Activated CD8-positive, alpha-beta memory T cell treated with anti-CD3 and anti-CD28 coated beads, Interleukin-2, amount 10 ng/mL, durations not matched to agents 7 days and 5 days (primary cell): Measurements from ENCODE around the gene FILIP1L. TPM values are rescaled to one million over a fixed set of nuclear protein-coding genes. Genes with fewer than 3 reads are reported as not detected.

ENCODE experiments used
- ATAC-seq: fragments of 150-1000 bp; cut with Tn5 transposase; one replicate; pipeline ENCODE4 v1.10.0; 2021; ENCODE audit warnings: moderate library complexity
- CTCF ChIA-PET: fragments of 350-600 bp; sonication (Branson Sonifier 250); formaldehyde crosslinking; loops from one replicate; lab custom pipeline; 2021; ENCODE audit warnings: antibody characterized with exemption; lab: Charles Lee
- DNase-seq: peaks from one replicate; pipeline ENCODE4 v3.0.0-alpha.2; 2020
- H3K27ac Mint-ChIP-seq: one replicate; pipeline ENCODE4 v1.8.0; 2021; ENCODE audit warnings: mild to moderate bottlenecking, mixed read lengths
- H3K27me3 Mint-ChIP-seq: one replicate; pipeline ENCODE4 v1.8.0; 2021; ENCODE audit warnings: mixed read lengths
- H3K36me3 Mint-ChIP-seq: one replicate; pipeline ENCODE4 v1.8.0; 2021; ENCODE audit warnings: mild to moderate bottlenecking, mixed read lengths
- H3K4me1 Mint-ChIP-seq: one replicate; pipeline ENCODE4 v1.8.0; 2021; ENCODE audit warnings: mixed read lengths
- H3K4me3 Mint-ChIP-seq: one replicate; pipeline ENCODE4 v1.8.0; 2021; ENCODE audit warnings: mild to moderate bottlenecking, moderate library complexity, mixed read lengths
- H3K9me3 Mint-ChIP-seq: one replicate; pipeline ENCODE4 v1.8.0; 2022; ENCODE audit warnings: low read depth, mixed read lengths
- total RNA-seq, 2 experiments: library from RNA; stranded (reverse); gene quantifications; one replicate each; pipeline ENCODE4 v1.2.3, GENCODE V29; 2021

Gene FILIP1L
- total RNA-seq, 2 experiments from 2014 or later: 2.4 to 15.5 TPM

DNA sequence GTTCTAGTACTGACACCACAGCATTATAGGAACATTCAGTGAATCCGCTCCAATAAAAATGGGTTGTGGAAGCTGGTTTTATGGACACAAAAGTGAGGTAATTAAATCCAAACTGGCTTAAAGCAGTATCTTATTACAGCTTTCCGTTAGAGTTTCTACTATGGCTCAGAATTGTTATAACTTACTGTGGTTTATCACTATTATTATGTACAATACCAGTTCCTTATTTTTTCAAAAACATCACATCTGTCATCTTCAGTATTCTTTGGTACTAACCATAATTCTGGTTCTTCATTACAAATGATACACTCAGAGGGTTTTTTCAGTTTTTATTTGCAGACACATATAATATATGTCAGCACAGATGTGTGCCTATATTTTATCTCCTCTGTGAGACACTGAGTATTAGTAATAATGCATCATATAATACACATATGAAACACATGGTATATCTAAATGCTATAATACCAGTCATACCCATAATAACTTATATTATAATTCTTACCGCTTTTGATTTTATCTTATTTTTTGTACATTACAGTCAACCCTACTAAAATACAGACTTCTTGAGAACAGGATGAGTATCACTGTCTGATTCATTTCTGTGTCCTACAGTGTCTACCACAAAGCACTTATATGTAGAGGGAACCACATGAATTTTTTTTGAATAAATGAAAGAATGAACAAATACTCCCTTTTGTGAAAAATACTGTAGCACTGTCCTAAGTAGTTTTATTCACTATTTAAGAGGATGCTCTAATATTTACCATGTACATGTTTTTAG, 257.7 kb downstream of the FILIP1L start:
- CTCF ChIA-PET: interaction anchor here (0.9 kb wide), 1 partner anchor 398 kb away, joined by 3 read pairs; no protein-coding TSS in a partner anchor
- peaks cover 14% of the 10 kb centered on the region for H3K36me3 Mint-ChIP-seq
- H3K9me3 Mint-ChIP-seq: no peaks in the 10 kb centered on the region
- no peak overlapping the region for H3K4me3 Mint-ChIP-seq
- no peak for DNase-seq
- no peak overlapping the region for H3K27ac Mint-ChIP-seq
- no peaks in the 10 kb centered on the region for H3K27me3 Mint-ChIP-seq
- ATAC-seq: peak; percentile 90
- peaks cover 44% of the 10 kb centered on the region for H3K4me1 Mint-ChIP-seq

DNA sequence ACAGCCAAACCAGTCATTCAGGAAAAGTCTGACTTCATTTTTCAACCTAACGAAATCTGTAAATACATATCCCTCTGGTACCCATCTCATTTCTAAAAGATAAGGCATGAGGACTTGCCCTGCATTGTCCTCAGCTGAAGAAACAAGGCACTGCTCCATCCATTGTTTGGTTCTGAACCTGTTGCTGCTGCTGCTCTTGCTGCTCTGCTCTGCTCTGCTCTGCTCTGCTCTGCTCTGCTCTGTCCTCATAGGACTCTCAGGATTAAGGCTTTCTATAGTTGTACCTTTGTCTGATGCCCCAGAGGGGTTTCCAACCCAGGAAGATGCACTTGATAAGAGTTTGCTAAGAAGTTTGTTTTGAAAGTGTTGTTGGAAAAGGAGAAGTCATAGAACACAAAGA, 258.4 kb downstream of the FILIP1L start:
- Mint-ChIP-seq H3K4me1 (peaks cover 44% of the 10 kb centered on the region), H3K27ac (no peak overlapping the region), H3K4me3 (no peak overlapping the region), H3K27me3 (no peaks in the 10 kb centered on the region), H3K9me3 (no peaks in the 10 kb centered on the region), H3K36me3 (peaks cover 15% of the 10 kb centered on the region)
- no peak for ATAC-seq
- CTCF ChIA-PET: no interaction called here
- DNase-seq: no peak

DNA sequence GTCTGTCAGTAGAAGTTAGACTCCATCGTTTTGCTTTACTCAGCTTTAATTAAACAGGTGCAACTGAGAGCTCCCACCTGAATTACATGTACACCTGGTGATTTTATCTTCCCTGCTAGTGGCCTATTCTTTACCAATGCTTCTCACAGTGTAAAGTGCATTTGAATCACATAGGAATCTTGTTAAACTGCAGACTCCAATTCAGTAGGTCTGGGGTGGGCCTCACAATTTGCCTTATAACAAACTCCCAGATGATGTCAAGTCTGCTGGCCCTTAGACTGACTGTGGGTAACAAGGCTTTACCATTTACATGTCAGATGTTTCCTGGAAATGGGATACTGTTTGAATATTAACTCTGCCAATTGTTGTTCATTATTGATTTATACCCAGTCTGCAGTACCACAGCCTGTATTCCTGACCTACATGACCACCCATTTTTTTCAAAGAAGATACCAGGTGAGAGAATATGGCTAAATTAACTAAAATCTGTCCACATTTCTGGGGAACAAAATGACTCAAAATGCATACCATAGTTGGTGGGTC, 259.5 kb downstream of the FILIP1L start:
- no peak for DNase-seq
- Mint-ChIP-seq H3K4me1 (peaks cover 40% of the 10 kb centered on the region), H3K27me3 (no peaks in the 10 kb centered on the region), H3K27ac (no peak overlapping the region), H3K36me3 (peaks cover 15% of the 10 kb centered on the region), H3K9me3 (no peaks in the 10 kb centered on the region), H3K4me3 (no peak overlapping the region)
- CTCF ChIA-PET: no interaction called here
- no peak for ATAC-seq

DNA sequence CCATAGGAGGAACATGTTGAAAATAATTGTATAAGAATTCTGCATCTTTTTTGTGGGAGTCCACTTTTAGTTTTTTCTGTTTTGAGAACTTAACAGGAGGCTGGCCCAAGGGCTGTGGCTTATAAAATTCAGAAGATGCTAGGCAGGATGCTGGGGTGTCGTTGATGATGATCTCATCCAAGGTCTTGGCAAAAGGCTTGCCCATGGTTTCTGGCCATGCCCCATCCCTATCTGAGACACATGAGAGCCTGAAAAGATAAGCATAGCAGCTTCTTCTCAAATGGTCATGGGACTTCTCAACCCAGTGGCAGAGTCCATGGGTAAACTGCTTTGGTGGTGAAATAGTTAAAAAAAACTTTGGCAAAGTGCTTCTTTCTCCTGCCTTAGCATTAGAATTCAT, 261.4 kb downstream of the FILIP1L start:
- no peak for DNase-seq
- Mint-ChIP-seq H3K9me3 (no peaks in the 10 kb centered on the region), H3K27me3 (no peaks in the 10 kb centered on the region), H3K27ac (no peak overlapping the region), H3K4me1 (peaks cover 46% of the 10 kb centered on the region), H3K36me3 (peaks cover 12% of the 10 kb centered on the region), H3K4me3 (no peak overlapping the region)
- no peak for ATAC-seq
- CTCF ChIA-PET: interaction anchor here (1.3 kb wide), 1 partner anchor 9 kb away, joined by 3 read pairs; no protein-coding TSS in a partner anchor

DNA sequence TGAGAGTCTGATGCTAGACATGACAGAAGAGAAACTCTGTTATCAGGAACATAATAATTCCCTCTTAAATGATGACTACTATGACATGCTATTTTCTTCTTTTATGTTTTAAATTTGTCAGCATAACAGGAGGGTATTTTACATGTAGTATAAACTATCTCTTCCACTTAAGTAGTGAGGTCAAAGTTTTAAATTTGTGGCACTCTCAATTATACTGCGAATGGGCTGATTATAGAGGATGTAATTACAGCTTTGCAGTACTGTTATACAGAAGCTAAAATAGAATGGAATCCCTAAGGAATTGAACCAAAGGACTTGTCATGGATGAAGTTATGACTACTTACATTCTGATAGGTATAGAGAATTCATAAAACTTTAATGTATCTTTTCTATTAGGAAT, 262.3 kb downstream of the FILIP1L start:
- Mint-ChIP-seq H3K4me1 (peaks cover 39% of the 10 kb centered on the region), H3K4me3 (no peak overlapping the region), H3K27ac (no peak overlapping the region), H3K9me3 (no peaks in the 10 kb centered on the region), H3K36me3 (peaks cover 12% of the 10 kb centered on the region), H3K27me3 (no peaks in the 10 kb centered on the region)
- DNase-seq (no peak), ATAC-seq (no peak)
- CTCF ChIA-PET: interaction anchor here (1.3 kb wide), 1 partner anchor 10 kb away, joined by 3 read pairs; no protein-coding TSS in a partner anchor

DNA sequence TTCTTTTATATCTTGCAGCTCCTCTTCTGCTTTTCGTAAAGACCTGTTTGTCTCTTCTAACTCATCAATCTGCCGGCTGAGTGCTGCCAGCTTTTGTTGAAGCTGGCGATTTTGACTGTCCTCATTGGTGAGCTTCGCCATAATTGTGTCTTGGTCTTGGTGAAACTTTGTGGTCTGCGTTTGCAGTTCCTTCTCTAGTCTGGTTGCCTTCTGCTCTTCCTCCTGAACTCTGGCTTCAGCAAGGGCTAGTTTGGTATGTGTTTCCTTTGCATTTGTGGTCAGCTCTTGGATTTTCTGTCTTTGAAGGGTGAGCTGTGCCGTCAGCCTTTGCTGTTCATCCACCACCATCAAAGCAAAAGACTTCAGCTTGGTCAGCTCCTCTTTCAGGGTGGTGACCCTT, 263.7 kb downstream of the FILIP1L start:
- Mint-ChIP-seq H3K36me3 (peaks cover 8% of the 10 kb centered on the region), H3K9me3 (no peaks in the 10 kb centered on the region), H3K27ac (no peak overlapping the region), H3K4me3 (no peak overlapping the region), H3K4me1 (peaks cover 26% of the 10 kb centered on the region), H3K27me3 (no peaks in the 10 kb centered on the region)
- DNase-seq (no peak), ATAC-seq (no peak)
- CTCF ChIA-PET: interaction anchor here (0.8 to 2.3 kb wide), 6 partner anchors 9 to 410 kb away, joined by 3 to 9 read pairs (median 5); partner anchors contain the start of gene TBC1D23

DNA sequence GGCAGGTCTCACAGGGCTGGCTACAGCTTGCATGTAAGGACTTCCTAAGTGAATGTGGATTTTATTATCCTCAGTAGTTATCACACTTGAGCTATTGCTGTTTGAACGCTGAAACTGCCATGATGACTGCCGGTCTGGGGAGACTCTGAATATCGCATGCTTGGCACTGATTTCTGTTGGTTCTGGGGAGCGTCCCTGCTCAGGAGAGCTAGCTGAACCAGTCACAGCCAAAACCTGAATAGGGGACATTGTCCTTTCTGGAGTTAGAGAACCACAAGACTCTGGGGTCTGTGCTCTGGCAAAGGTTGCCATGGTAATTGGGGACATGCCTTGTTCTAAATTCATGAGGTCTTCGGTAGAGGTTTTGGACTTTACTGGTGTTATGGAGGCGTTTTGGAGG, 265.9 kb downstream of the FILIP1L start:
- H3K4me1 Mint-ChIP-seq: peaks cover 21% of the 10 kb centered on the region
- no peaks in the 10 kb centered on the region for H3K27me3 Mint-ChIP-seq
- no peak overlapping the region for H3K27ac Mint-ChIP-seq
- CTCF ChIA-PET: interaction anchor here (1.0 kb wide), 1 partner anchor 14 kb away, joined by 3 read pairs; no protein-coding TSS in a partner anchor
- peaks cover 6% of the 10 kb centered on the region for H3K36me3 Mint-ChIP-seq
- DNase-seq: no peak
- no peak for ATAC-seq
- no peak overlapping the region for H3K4me3 Mint-ChIP-seq
- H3K9me3 Mint-ChIP-seq: no peaks in the 10 kb centered on the region

DNA sequence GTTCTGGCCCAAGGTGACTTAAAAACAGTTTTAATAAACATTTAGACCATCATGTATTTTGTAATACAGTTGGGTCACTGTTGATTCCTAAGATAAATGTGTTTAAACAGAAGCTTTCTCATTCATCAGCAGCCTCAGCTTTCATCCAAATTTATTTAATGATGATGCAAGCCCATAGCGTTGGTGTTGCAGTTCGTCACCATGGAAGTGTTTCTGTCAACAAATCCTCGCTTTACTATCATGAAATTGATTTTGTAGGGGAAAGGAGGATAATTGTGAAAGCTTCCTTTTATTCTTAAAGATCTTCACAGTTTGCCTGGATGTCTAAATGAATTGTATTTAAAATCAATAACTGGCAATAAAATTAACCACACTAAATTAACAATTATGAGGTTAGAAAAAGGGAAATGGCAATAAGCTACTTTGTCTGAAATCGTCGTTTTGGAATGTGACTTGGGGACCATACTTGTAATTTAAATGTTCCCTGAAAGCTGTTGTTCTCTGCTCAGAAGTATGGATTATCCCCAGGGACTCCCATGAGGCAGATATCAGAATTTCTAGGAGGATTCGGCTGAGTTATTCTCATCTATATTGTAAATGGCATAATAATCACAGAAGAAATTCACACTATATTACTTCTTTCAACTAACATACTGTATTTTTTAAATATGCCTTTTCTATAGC, 267.7 kb downstream of the FILIP1L start:
- peaks cover 18% of the 10 kb centered on the region for H3K4me1 Mint-ChIP-seq
- H3K9me3 Mint-ChIP-seq: no peaks in the 10 kb centered on the region
- ATAC-seq: no peak
- no peaks in the 10 kb centered on the region for H3K27me3 Mint-ChIP-seq
- H3K36me3 Mint-ChIP-seq: peaks cover 4% of the 10 kb centered on the region
- DNase-seq: no peak
- no peak overlapping the region for H3K27ac Mint-ChIP-seq
- CTCF ChIA-PET: interaction anchor here (1.0 to 1.7 kb wide), 4 partner anchors 15 to 407 kb away, joined by 4 to 9 read pairs (median 5); no protein-coding TSS in a partner anchor
- H3K4me3 Mint-ChIP-seq: no peak overlapping the region

DNA sequence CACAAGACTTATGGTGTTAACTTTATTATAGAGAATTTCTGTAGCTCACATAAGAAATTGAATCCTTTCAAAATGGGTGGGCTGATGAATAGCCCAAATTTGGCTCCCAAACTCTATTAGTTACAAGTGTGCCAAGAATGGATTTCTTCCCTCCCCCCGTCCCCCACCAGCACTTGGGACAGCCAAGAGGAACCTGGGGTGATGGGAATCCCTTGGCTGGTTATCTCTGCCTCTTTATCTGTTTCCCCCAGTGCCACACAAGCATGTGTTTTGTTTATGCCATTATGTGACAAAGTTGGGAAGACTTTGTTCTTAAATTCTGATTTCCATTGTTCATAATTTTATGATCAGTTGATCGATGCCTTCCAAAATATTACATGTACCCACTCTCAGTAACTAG, 268.3 kb downstream of the FILIP1L start:
- Mint-ChIP-seq H3K27me3 (no peaks in the 10 kb centered on the region), H3K36me3 (peaks cover 4% of the 10 kb centered on the region), H3K4me3 (no peak overlapping the region), H3K27ac (no peak overlapping the region), H3K4me1 (peaks cover 18% of the 10 kb centered on the region), H3K9me3 (no peaks in the 10 kb centered on the region)
- CTCF ChIA-PET: interaction anchor here (1.0 to 1.7 kb wide), 4 partner anchors 14 to 408 kb away, joined by 4 to 9 read pairs (median 5); no protein-coding TSS in a partner anchor
- DNase-seq: no peak
- ATAC-seq: no peak

DNA sequence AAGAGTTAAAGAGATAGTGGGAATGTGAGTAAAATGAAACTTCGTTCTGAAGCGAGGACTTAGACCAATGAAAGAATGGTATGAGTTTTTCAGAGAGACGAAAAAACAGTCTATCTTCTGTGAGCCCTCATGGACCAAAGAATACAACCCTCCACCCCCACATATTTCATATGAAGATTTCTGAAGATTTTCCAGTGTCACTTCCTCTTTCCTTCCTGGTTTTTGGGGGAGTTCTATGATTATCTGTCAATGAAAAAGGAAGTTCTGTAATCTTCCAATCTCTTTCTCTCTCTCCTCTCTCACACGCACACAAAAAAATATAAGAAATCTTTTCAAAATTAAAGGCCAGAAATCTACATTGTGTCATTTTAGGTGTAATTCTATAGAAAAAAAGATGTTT, 269.0 kb downstream of the FILIP1L start:
- Mint-ChIP-seq H3K27me3 (no peaks in the 10 kb centered on the region), H3K9me3 (no peaks in the 10 kb centered on the region), H3K4me1 (peaks cover 18% of the 10 kb centered on the region), H3K27ac (no peak overlapping the region), H3K4me3 (no peak overlapping the region), H3K36me3 (peaks cover 4% of the 10 kb centered on the region)
- CTCF ChIA-PET: interaction anchor here (2.6 kb wide), 1 partner anchor 410 kb away, joined by 28 read pairs; no protein-coding TSS in a partner anchor
- ATAC-seq (no peak), DNase-seq (no peak)

DNA sequence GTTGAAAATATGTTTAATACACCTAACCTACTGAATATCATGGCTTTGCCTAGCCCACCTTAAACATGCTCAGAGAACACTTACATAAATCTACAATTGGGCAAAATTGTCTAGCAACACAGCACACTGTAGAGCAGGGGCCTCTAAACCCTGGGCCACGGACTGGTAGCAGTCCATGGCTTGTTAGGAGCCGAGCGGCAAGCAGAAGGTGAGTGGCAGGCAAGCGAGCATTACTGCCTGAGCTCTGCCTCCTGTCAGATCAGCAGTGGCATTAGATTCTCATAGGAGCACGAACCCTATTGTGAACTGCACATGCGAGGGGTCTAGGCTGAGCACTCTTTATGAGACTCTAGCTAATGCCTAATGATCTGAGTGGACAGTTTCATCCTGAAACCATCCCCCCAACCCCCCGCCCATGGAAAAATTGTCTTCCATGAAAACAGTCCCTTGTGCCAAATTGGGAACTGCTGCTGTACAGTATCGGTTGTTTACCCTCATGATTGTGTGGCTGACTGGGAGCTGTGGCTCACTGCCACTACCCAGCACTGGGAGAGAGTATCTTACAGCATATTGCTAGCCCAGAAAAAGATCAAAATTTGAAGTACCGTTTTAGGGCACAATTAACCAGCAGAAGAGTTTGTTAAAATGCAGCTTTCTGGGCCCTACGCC, 270.6 kb downstream of the FILIP1L start:
- no peaks in the 10 kb centered on the region for H3K27me3 Mint-ChIP-seq
- H3K4me1 Mint-ChIP-seq: peaks cover 18% of the 10 kb centered on the region
- no peak overlapping the region for H3K4me3 Mint-ChIP-seq
- ATAC-seq (peak; percentile 39), DNase-seq (no peak)
- CTCF ChIA-PET: interaction anchor here (0.5 to 2.6 kb wide), 17 partner anchors 11 to 1669 kb away, joined by 3 to 28 read pairs (median 3); partner anchors contain the start of gene SENP7
- no peak overlapping the region for H3K27ac Mint-ChIP-seq
- peaks cover 4% of the 10 kb centered on the region for H3K36me3 Mint-ChIP-seq
- no peaks in the 10 kb centered on the region for H3K9me3 Mint-ChIP-seq

DNA sequence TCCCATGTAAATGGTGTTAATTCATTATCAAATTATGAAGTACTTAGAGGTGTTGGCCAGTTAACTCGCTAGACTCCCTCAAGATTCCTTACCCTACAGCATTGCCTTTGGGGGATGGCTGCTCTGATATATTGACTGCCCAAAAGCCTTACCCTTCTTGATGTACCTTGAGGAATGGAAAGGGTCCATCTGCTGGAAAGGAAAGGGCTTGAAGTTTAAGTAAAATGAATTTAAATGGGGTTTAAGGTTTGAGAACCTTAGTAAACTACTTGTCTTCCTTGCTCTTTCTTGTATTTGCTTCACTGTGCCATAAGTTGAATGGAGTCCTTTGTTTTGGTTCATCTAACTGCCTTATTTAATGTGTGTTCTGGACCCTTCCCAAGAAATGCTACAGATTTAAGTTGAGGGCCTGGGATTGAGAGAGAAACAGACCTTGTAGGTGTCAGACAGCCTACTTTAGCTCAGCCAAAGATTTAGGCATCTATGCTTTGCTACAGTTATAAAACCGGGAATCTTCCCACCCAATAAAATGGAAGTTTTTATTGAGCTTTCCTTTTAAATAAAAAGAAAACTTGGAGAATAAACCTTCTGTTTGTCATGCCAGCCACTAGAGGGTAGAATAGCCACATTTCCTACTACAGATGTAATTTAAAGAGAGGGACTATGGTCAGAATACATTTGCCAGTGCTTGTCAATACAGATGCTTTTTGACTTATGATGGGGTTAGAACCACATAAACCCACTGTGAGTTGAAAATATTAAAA, 271.3 kb downstream of the FILIP1L start:
- Mint-ChIP-seq H3K27me3 (no peaks in the 10 kb centered on the region), H3K36me3 (peaks cover 2% of the 10 kb centered on the region), H3K4me1 (peaks cover 11% of the 10 kb centered on the region), H3K9me3 (no peaks in the 10 kb centered on the region), H3K4me3 (no peak overlapping the region), H3K27ac (no peak overlapping the region)
- peak; percentile 75 for ATAC-seq
- CTCF ChIA-PET: interaction anchor here (0.6 to 2.6 kb wide), 12 partner anchors 10 to 412 kb away, joined by 3 to 28 read pairs (median 3); no protein-coding TSS in a partner anchor
- no peak for DNase-seq
